GM23338 (cell line): ENCODE results near the gene WNT6. TPM values are rescaled to one million over a fixed set of nuclear protein-coding genes. Genes with fewer than 3 reads are reported as not detected.

Source experiments
- ATAC-seq: fragments of 200-7000 bp; cut with Tn5 transposase; 3 replicates; pipeline ENCODE4 v1.9.1; 2020
- DNase-seq: peaks from one replicate; pipeline ENCODE4 v3.0.0-alpha.2; 2015; ENCODE audit warnings: low spot score
- H2AFZ ChIP-seq: fragments of 200-600 bp; sonication (generic); 2 replicates; pipeline ENCODE4 v1.8.0; 2016; ENCODE audit warnings: antibody characterized with exemption, mild to moderate bottlenecking, moderate library complexity
- H3F3A ChIP-seq: fragments of 200-600 bp; sonication (generic); replicated peaks from 2 replicates; pipeline ENCODE4 v1.8.0; 2017; ENCODE audit warnings: antibody characterized with exemption, mixed run types, low read depth
- H3K27ac ChIP-seq: fragments of 200-600 bp; sonication (generic); 2 replicates; pipeline ENCODE4 v1.6.1; 2016; ENCODE audit warnings: low read depth
- H3K27me3 ChIP-seq: fragments of 200-600 bp; sonication (generic); 2 replicates; pipeline ENCODE4 v1.8.0; 2016; ENCODE audit warnings: mild to moderate bottlenecking, mixed run types, moderate library complexity; ENCODE audit not compliant: insufficient read depth
- H3K36me3 ChIP-seq: fragments of 200-600 bp; sonication (generic); 2 replicates; pipeline ENCODE4 v1.8.0; 2016; ENCODE audit warnings: mild to moderate bottlenecking; ENCODE audit not compliant: insufficient read depth
- H3K4me1 ChIP-seq: fragments of 200-600 bp; sonication (generic); 2 replicates; pipeline ENCODE4 v1.8.0; 2016; ENCODE audit warnings: mild to moderate bottlenecking, moderate library complexity; ENCODE audit not compliant: insufficient read depth
- H3K4me2 ChIP-seq: fragments of 200-600 bp; sonication (generic); 2 replicates; pipeline ENCODE4 v1.7.1; 2017; ENCODE audit warnings: mixed run types
- H3K4me3 ChIP-seq: fragments of 200-600 bp; sonication (generic); 2 replicates; pipeline ENCODE4 v1.6.1; 2016; ENCODE audit warnings: mixed run types
- H3K79me2 ChIP-seq: fragments of 200-600 bp; sonication (generic); replicated peaks from 2 replicates; pipeline ENCODE4 v1.8.0; 2017; ENCODE audit warnings: mild to moderate bottlenecking; ENCODE audit not compliant: insufficient read depth
- H3K9me2 ChIP-seq: fragments of 200-600 bp; sonication (generic); 2 replicates; pipeline ENCODE4 v1.8.0; 2017; ENCODE audit not compliant: insufficient read depth
- H4K20me1 ChIP-seq: fragments of 200-600 bp; sonication (generic); replicated peaks from 2 replicates; pipeline ENCODE4 v1.8.0; 2017; ENCODE audit warnings: mild to moderate bottlenecking; ENCODE audit not compliant: insufficient read depth
- H3K27ac Mint-ChIP-seq: 2 replicates; pipeline ENCODE4 v1.8.0; 2020; ENCODE audit warnings: inconsistent platforms, mild to moderate bottlenecking, moderate library complexity, mixed read lengths
- H3K27me3 Mint-ChIP-seq: 3 replicates; pipeline ENCODE4 v1.8.0; 2022; ENCODE audit warnings: low read depth, mild to moderate bottlenecking, moderate library complexity, mixed read lengths, inconsistent platforms; ENCODE audit not compliant: insufficient read depth, poor library complexity
- H3K36me3 Mint-ChIP-seq: 3 replicates; pipeline ENCODE4 v1.8.0; 2021; ENCODE audit warnings: low read depth, mild to moderate bottlenecking, inconsistent platforms, moderate library complexity, mixed read lengths
- H3K4me1 Mint-ChIP-seq: 3 replicates; pipeline ENCODE4 v1.8.0; 2020; ENCODE audit warnings: mild to moderate bottlenecking, inconsistent platforms, mixed read lengths
- H3K4me3 Mint-ChIP-seq: 3 replicates; pipeline ENCODE4 v1.8.0; 2021; ENCODE audit warnings: moderate library complexity, mild to moderate bottlenecking, inconsistent platforms, mixed read lengths
- H3K9me3 Mint-ChIP-seq: 3 replicates; pipeline ENCODE4 v1.8.0; 2020; ENCODE audit warnings: moderate library complexity, mild to moderate bottlenecking, inconsistent platforms, mixed read lengths
- CTCF ChIP-seq, 2 experiments: fragments of 200-600 bp in 1 of 2; sonication (generic) in 1 of 2; conservative IDR thresholded peaks; 2 replicates each; pipeline versions ENCODE4 v1.5.1 to v1.6.1; 2016 to 2017; ENCODE audit warnings: antibody characterized with exemption in 2 of 2, low read depth in 2 of 2, mild to moderate bottlenecking in 2 of 2, moderate library complexity in 1 of 2
- ETS1 ChIP-seq: IDR thresholded peaks from 2 replicates; pipeline ENCODE4 v1.6.1; 2016; ENCODE audit warnings: antibody characterized with exemption
- EZH2 ChIP-seq: fragments of 200-600 bp; sonication (generic); IDR thresholded peaks from one replicate; pipeline ENCODE4 v1.8.0; 2017; ENCODE audit warnings: antibody characterized with exemption, mild to moderate bottlenecking, low read depth; ENCODE audit not compliant: unreplicated experiment
- EZH2phosphoT487 ChIP-seq: fragments of 200-600 bp; sonication (generic); IDR thresholded peaks from one replicate; pipeline ENCODE4 v1.8.1; 2018; ENCODE audit warnings: antibody characterized with exemption; ENCODE audit not compliant: unreplicated experiment
- NANOG ChIP-seq: IDR thresholded peaks from 2 replicates; pipeline ENCODE4 v1.6.1; 2016; ENCODE audit warnings: antibody characterized with exemption, borderline replicate concordance
- POLR2AphosphoS5 ChIP-seq: IDR thresholded peaks from 2 replicates; pipeline ENCODE4 v1.6.1; 2016; ENCODE audit warnings: antibody characterized with exemption, low read depth
- ZNF331 ChIP-seq: fragments of 250-450 bp; sonication (Bioruptor Pico); IDR thresholded peaks from 2 replicates; pipeline ENCODE4 v1.5.0; 2020; ENCODE audit warnings: low read depth, mild to moderate bottlenecking, moderate library complexity
- ZNF462 ChIP-seq: fragments of 250-450 bp; sonication (Bioruptor Pico); IDR thresholded peaks from 2 replicates; pipeline ENCODE4 v1.5.0; 2020; ENCODE audit warnings: mild to moderate bottlenecking, moderate library complexity
- polyA plus RNA-seq: library from polyadenylated mRNA; unstranded; fragments of >200 nt; fragmentation: Nextera tagmentation; extraction: Ambion mirVana; gene quantifications from 2 replicates; pipeline ENCODE4 v1.2.1, GENCODE V29; 2016
- total RNA-seq: library from RNA; depleted of rRNA; stranded (reverse); fragments of >200 nt; shearing (Covaris generic); gene quantifications from 2 replicates; pipeline ENCODE4 v1.2.3, GENCODE V29; 2014

Gene WNT6
- total and polyA plus RNA-seq, 2 experiments from 2014 or later: not detected

GRCh38 chr2:218898109-218898878 lies 38.7 kb downstream of the WNT6 start (continued):
- TF ChIP-seq ZNF462 (no peak), POLR2AphosphoS5 (no peak), EZH2phosphoT487 (peak; percentile 59), ETS1 (no peak), EZH2 (peak; percentile 64)

GRCh38 chr2:218899147-218899546 lies 39.5 kb downstream of the WNT6 start:
- Histone ChIP-seq H4K20me1 (peaks cover 5% of the 10 kb centered on the region; the same call in 1 of the 2 replicates), H3K27me3 (peaks cover 100% of the 10 kb centered on the region), H3K4me1 (peaks cover 27% of the 10 kb centered on the region), H3K36me3 (no peaks in the 10 kb centered on the region), H3K4me3 (no peak overlapping the region), H2AFZ (no peak overlapping the region), H3K79me2 (no peaks in the 10 kb centered on the region), H3F3A (no peaks in the 10 kb centered on the region), H3K27ac (no peak overlapping the region), H3K9me2 (no peaks in the 10 kb centered on the region), H3K4me2 (no peak overlapping the region)
- peaks cover 24% of the 10 kb centered on the region for H3K4me1 Mint-ChIP-seq
- H3K4me3 Mint-ChIP-seq: no peak overlapping the region
- peaks cover 3% of the 10 kb centered on the region; the same call in 1 of the 3 replicates for H3K36me3 Mint-ChIP-seq
- no peak for DNase-seq
- no peak overlapping the region for H3K27ac Mint-ChIP-seq
- H3K9me3 Mint-ChIP-seq: no peaks in the 10 kb centered on the region; the same call in 1 of the 3 replicates
- no peak; the same call in 2 of the 3 replicates for ATAC-seq
- H3K27me3 Mint-ChIP-seq: peaks cover 76% of the 10 kb centered on the region
- TF ChIP-seq CTCF (conservative IDR thresholded peaks at IDR 0.05; ENCODE audit: low read depth in 2 of 2) (no peak), ZNF331 (no peak), NANOG (no peak)
